HG03060 (cell line): ENCODE measurements around the gene MED13L.

Experiments
- ATAC-seq: cut with Tn5 transposase; IDR thresholded peaks from one replicate; pipeline ENCODE4 v1.9.1; 2021; ENCODE audit warnings: low read depth, moderate number of reproducible peaks; ENCODE audit not compliant: unreplicated experiment

Gene MED13L

DNA sequence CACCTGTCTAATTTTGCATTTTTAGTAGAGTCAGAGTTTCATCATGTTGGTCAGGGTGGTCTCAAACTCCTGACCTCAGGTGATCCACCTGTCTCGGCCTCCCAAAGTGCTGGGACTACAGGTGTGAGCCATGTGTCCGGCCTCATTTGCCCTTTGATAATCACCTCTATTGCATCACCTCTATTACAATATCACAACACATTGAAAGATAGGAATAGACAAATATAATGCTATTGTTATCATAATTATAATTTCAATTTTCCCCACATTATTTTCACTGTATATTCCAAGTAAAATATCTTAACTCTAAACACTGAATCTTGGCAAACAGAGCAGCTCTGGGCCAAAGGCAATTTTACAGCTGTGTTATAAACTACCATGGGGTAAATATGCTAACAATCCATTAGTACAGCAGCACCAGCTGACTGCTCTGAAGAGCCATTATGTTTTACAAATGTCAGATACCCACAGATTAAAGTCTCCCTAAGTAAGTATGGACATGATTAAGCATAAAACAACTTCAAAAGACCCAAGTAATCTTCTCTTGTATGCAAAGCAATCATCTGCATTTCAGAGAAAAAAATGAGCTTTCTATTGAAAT is 173.2 kb downstream of the MED13L start:
- ATAC-seq, result no peak

DNA sequence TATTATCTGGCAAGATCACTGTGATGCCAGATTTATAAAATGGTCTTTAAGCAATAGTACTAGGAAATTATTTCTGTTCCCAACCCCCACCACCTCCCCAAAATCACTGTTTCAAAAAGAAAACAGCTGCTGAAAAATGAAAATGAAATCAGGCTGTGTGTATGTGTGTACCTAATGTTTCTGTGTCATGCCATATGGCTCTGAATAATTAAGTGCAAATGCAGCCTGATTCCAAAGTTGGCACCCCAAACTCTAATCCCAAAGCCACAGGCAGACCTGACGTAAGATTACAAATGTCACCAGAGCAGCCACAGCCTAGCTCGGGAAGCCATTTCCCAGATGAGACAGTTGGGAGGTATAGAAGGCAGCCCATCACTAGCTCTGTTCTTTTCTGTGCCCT is 175.5 kb downstream of the MED13L start:
- no peak for ATAC-seq

DNA sequence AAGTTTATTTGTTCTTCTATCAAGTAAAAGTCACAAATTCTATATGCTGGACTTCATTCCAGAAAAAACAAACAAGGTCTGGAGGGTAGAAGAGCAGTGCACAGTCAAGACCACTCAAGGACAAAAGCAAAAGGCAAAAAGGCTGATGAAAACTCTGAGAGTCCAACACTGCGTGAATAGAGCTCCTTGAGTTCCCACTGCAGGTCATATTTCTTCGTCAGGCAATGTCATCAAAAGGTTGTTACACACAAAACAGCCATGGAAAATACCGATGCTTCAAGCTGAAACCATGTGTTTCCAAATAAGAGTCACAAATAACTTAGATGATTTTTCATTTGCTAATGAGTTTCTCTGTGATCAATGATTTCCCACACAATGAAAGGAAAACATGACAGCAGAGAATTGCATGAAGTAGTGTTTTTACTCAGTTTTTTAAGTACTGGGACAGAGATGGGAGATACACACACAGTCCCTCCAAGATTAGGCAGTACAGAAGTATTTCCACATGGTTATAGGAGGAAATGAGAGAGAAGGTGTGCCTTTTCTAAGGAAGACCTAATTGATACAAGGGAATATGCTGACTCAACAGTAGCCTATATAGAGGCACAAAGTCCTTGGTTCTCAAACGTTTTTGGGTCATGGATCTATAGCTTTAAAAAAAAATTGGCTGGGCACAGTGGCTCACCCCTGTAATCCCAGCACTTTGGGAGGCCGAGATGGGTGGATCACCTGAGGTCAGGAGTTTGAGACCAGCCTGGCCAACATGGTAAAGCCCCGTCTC is 177.7 kb downstream of the MED13L start:
- no peak for ATAC-seq

DNA sequence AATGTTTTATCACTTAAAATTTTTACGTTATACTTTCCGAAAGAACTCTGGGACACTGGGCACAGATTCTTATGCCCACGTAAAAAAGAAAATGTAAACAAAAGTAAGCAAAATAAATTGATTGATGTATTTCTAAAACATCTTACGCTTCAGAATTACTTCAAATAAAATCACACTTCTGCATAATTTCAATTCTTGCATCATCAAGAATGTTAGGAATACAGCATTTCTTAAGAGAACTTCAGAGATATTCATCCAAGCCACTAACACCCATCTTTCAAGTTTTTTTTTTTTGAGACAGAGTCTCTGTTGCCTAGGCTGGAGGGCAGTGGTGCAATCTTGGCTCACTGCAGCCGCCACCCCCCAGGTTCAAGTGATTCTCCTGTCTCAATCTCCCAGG is 180.6 kb downstream of the MED13L start:
- no peak for ATAC-seq

DNA sequence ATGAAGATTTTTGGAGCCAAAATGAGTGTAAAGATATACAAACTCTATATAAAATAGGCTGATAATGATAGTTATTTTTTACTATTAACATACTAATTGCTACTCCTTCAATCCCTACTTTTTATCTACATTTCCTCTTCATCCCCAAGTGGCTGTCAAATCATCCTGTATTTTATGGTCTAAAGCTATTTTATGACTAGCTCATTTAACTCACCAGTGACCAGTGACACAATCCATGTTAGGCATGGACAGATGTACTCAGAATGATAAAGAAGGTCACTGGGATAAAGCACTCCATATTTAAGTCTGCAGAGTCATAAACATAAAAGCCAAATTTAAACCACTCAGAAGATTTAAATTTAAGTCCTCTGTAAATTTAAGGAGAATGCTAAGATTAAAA is 183.0 kb downstream of the MED13L start:
- no peak for ATAC-seq

DNA sequence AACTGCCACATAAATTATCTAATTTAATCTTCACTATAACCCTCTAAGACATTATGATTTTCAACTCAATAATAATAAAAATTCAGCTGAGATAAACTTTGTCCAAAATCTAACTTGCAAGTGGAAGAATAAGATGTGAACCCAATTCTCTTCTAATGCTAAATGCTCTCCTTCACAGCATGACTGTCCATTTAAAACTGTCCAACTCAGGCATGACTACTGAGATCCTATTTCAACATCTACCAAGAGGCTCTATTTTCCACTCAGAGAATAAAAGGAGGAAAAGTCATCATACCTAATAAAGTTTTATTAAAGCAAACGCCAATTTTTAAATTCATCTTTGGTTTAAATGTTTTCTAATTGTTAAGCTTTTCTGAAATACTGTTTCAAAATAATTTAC is 183.6 kb downstream of the MED13L start:
- ATAC-seq, result no peak

DNA sequence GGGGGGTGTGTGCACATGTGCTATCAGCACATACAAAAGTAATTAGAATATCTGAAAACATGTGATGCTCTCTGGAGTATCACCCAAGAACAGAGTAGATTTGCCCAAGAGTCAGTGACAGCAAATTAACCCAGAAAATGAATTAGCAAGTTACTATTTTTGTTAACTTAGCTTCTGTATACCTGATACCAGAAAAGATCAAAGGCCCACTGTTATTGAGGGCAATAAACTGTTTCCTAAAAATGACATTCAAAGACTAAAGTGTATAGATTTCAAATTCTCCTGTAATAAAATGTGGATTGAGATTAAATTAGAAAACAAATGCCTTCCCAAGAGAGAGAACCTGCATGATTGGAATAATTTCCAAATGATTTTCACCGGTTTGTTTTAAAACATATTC is 184.7 kb downstream of the MED13L start:
- ATAC-seq, result no peak

DNA sequence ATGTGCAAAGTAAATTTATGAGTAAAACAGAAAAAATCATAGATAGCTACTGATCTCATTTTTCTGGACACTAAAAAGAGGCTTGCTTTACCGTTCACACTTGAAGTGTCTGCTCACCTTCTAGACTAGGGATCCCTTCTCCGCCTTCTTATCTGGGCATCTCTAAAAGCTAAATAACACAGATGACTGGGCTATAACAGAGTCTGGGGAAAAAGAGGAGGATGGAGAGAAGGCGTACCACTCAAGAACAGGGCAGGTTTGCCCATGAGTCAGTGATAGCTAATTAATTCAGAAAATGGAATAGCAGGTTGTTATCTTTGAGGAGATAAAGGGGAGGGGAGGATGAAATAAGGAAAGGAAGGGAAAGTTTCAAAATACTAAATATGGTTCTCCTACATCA is 185.3 kb downstream of the MED13L start:
- ATAC-seq, result no peak

DNA sequence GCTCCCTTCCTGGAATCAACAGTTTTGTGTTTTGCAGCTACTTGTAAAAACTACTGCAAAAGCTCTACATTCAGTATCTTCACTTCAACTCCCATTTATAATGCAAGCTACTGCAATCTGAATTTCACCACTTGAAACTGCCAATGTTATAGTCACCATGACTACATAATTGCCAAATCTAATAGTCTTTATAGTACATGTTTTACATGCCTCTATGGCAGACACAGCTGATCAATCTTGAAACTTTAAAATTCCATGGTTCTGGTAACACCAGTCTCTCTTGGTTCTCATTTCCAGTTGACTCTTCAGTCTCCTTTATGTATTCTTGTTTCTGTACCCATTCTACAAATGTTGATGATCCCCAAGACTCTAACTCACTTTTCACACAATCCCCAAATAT is 185.9 kb downstream of the MED13L start:
- no peak for ATAC-seq

DNA sequence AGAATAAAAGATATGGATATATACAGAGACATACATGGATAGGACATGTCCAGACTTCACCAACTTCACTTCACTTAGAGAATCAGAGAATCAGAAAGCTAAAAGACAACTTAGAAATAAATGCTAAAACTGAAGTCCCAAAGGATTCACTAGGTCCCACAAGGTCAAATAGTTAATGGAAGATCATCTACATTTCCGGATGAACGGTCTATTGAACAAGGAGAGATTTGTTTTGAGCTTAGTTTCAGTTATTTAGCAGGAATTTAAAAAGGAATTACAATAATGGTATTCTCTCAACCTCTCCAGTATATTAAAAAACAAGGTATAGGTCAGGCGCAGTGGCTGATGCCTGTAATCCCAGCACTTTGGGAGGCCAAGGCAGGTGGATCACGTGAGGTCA is 187.0 kb downstream of the MED13L start:
- no peak for ATAC-seq

DNA sequence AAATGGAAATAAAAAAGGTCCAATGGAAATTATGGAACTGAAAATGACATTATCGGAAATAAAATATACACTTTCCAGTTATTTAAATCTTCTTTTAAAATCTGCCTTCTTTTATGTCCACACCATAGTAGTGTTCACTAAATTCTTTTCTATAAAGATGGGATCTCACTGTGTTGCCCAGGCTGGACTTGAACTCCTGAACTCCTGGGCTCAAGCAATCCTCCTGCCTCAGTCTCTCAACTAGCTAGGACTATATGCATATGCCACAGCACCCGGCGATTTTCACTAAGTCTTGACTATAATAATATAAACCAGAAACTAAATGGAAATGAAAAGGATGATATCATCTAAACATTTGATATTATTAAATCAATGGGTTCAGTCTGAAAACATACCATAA is 188.4 kb downstream of the MED13L start:
- ATAC-seq, result no peak

DNA sequence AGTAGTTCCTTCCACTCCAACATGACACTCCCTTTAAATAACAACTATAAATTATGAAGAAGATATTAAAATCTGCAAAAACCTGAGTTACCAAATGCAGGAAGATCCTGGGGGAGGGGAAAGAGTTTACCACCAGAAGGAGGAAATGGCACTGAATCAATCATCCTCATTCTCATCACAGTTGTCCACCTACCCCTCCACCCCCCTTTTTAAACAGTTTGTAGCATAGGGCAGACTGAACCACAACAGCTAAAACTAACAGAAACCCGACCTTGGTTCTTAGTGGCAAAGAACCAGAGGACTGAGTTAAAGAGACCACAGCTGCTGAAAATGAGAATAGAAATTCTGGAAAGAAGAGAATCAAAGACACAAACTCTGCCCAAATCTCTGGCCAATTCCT is 189.5 kb downstream of the MED13L start:
- ATAC-seq, result no peak

DNA sequence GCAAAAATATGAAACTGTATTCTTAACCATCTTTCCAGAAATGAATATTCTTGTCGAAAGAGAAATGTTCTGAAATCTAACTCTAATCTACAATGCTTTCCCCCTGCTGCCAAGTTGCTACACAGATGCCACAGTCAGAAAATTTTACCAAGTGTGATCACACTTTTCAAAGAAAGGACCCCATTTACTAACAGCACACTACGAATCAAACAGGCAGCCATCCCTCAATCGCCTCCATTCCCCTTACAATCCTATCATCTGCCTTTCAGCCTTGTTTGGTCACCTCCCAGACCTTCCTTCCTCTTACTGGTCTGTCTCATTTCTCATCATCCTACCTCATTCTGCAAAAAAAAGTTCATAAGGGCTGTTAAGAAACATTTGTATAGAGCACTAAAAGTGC is 190.1 kb downstream of the MED13L start:
- no peak for ATAC-seq

DNA sequence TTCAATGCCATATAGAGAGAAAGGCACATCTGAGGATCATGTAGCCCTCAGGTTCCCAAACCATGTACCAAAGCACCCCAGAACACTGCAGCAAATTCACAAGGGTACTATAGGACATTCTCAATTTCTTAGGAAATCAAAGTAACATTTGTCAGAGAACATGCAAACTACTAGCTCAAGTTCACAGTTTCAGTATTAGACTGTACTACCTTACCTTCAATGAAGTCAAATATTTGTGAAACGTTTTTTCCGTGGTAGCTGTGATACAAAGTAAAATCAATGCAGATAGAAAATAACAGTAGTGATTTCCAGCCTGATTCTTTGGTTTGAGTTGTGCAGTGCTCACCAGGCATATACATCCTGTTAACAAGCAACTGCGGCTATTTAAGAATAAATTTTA is 197.1 kb downstream of the MED13L start:
- ATAC-seq, result no peak

DNA sequence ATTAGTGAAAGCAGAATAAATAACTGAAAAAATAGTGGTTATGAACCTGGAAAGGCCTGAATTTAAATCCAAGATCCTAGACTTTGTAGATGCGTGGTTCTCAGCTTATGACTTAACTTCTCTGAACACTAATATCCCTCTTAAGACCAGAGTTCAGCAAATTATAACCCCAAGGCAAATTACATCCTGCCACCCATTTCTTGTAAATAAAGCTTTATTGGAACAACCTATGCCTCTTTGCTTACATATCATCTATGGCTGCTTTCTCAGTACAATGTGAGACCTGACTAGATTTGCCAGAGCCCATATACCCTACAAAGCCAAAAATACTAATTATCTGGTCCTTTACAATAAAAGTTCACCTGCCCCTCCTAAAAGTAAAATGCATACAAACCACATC is 199.1 kb downstream of the MED13L start:
- no peak for ATAC-seq

DNA sequence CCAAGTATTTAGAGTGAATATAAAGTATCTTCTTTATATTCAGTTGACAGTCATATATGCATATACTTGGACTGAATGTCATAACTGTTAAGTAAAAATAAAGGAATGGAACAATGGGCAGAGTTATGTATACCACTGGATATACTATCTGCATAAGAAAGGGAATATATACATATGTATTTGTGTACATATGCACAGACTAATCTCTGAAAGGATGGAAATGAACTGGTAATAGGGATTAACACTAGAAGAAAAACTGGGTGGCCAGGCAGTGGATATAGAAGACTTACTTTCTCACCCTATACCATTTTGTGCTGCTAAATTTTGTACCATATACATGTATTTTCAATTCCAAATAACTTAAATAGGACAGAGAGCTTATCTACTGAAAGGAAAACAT is 200.1 kb downstream of the MED13L start:
- no peak for ATAC-seq

DNA sequence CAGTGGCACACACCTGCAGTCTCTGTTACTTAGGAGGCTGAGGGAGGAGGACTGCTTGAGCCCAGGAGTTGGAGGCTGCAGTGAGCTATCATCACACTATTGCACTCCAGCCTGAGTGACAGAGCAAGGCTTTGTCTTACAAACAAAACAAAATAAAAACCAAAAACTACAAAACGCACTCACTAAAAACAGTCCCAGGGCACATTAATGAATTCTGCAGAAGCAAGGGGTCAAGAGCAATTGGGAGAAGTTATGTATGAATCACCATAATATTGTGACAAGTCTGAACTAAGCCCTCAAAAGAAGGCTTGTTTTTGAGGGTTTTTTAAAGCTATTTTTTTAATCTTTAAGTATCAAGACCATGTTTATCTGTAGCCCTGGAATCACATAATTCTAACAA is 201.1 kb downstream of the MED13L start:
- no peak for ATAC-seq

DNA sequence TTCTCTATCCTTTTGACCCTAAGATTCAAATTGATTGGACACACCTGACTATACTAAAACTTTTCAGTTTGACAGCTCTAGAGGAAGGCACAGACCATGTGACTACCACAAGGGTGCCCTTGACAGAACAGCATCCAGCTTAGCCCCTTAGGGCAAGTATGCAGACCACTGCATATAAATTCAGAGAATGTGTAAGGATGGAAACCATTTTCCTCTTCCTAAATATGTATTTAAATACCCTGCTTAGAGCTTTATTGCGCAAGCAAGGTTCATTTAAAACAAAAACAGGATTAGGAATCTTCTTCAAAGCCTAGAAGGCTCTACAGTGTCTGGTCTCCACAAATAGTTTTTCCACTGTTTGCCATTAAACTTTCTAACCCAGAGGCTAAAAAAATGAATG is 202.8 kb downstream of the MED13L start:
- no peak for ATAC-seq

DNA sequence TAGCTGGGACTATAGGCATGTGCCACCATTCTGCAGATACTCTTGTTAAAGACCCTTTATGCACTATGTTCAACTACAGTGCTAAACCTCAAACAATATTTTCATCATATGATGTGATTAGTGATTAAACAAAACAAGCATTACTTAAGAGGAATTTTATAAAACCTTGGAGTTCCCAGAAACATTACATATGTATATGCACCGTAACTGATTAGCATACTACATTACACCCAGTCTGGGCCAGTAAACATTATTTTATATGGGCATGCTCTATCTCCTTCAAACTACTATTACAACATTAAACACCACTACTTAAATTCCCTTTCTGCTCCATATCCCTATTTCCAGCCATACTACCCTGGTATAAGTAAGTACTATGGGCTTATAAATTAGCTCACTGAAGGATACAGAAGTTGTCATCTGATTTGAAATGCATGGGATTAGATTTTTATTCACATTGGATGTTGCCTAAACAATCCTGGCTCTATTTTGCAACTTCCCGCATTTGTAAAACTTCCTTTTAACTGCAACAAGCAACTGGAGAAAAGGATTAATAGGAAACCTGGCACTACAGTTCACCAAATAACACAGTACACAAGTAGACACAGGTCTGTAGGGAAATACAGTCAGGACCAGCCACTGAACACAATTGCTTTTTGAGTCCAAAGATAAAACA is 205.8 kb downstream of the MED13L start:
- no peak for ATAC-seq

DNA sequence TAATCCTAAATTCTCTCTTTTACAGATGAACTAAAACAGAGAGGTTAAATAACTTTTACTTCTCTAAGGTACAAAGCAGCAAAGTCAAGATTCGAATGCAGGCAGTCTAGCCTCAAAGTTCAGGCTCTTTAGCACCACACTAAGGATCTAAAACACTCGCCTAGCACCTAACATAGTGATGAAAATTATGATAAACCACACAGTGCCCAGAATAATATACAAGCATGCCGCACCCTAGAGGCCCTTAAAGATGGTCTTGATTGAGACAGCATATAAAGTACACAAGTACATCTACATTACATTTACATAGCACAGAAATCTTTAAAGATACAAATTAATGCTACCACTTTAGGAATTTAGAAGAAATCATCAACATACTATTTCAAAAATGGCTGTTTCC is 207.0 kb downstream of the MED13L start:
- no peak for ATAC-seq

DNA sequence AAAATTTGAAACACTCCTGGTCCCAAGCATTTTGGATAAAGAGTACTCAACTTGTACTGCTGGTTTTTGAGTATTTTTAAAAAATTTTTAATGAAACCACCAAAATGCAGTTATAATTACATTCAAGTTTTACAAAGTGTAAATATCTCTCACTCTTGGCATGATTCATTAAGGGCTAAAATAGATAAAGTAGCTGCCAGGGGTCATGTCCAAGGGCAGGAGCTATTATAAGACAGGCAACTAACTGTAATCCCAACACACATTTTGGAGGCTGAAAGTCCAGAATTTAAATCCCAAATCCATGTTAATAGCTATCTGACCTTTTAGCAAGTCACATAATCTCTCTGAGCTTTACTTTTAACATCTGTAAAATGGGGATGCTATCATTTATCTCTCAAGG is 207.6 kb downstream of the MED13L start:
- ATAC-seq, result no peak

DNA sequence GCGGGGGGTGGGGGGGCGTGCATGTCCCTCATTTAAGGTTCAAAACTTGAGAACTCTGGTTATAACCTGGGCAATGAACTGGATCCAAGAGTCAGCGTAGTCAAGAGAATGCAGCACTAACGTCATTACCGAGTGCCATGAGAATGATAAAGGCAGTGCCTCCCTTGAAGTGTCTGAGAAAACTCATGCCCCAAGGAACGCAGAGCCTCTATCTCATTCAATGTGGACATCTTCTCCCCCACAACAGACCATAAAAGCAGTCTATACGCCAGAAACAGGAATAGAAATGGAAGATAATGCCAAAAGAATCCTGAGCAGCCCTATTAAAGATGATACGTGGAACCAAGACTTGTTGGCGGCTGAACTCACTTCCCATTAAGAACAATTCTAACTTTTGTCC is 208.6 kb downstream of the MED13L start:
- ATAC-seq, result no peak
